Stomach (tissue), 9 donors: ENCODE results near the gene ABCB1. TPM values are rescaled to one million over a fixed set of nuclear protein-coding genes. Genes with fewer than 3 reads are reported as not detected.

Experiments used
- DNase-seq, 2 donors: peaks; one replicate each; pipeline versions ENCODE4 v3.0.0 to v3.0.0-alpha.2; 2013 to 2019
- H3K27ac ChIP-seq, 5 donors: fragments of 200-600 bp in 4 of 5; sonication (generic) in 4 of 5; one replicate each; pipeline ENCODE4 v1.5.1; 2013 to 2019; ENCODE audit warnings: mild to moderate bottlenecking in 1 of 5, moderate library complexity in 1 of 5
- H3K27me3 ChIP-seq, 3 donors: fragments of 200-600 bp; sonication (generic); one replicate each; pipeline ENCODE4 v1.5.1; 2017 to 2019; ENCODE audit warnings: mixed run types in 1 of 3
- H3K36me3 ChIP-seq, 4 donors: fragments of 200-600 bp; sonication (generic); 1 replicate in 3 of 4; 2 replicates in 1 of 4; pipeline ENCODE4 v1.5.1; 2016 to 2019
- H3K4me1 ChIP-seq, 4 donors: fragments of 200-600 bp; sonication (generic); one replicate each; pipeline ENCODE4 v1.5.1; 2016 to 2019
- H3K4me3 ChIP-seq, 4 donors: fragments of 200-600 bp; sonication (generic) in 3 of 4; one replicate each; pipeline ENCODE4 v1.5.1; 2016 to 2019; ENCODE audit warnings: mild to moderate bottlenecking in 1 of 4
- H3K9me3 ChIP-seq, 4 donors: fragments of 200-600 bp; sonication (generic); one replicate each; pipeline ENCODE4 v1.5.1; 2016 to 2019
- CTCF ChIP-seq, 7 experiments: fragments of 450-650 bp in 4 of 7; fragments of 200-600 bp in 3 of 7; sonication (generic) in 3 of 7; IDR thresholded peaks; one replicate each; pipeline ENCODE4 v1.5.1; 2016 to 2019; ENCODE audit warnings: antibody characterized with exemption in 7 of 7, control low read depth in 2 of 7, mild to moderate bottlenecking in 1 of 7
- EP300 ChIP-seq: sonication (generic); formaldehyde crosslinking; IDR thresholded peaks from one replicate; pipeline ENCODE4 v1.6.1; 2017; ENCODE audit warnings: antibody characterized with exemption
- POLR2A ChIP-seq, 4 donors: fragments of 450-650 bp; IDR thresholded peaks; one replicate each; pipeline ENCODE4 v1.6.1; 2016; ENCODE audit warnings: antibody characterized with exemption in 4 of 4, control low read depth in 2 of 4, mild to moderate bottlenecking in 1 of 4, moderate library complexity in 1 of 4
- POLR2AphosphoS5 ChIP-seq, 3 donors: sonication (generic); formaldehyde crosslinking; IDR thresholded peaks; one replicate each; pipeline ENCODE4 v1.6.1; 2016; ENCODE audit warnings: antibody characterized with exemption in 3 of 3
- WGBS, 5 donors: extraction: QIAGEN DNeasy Blood & Tissue Kit in 3 of 5; methylation state at CpG; one replicate each; pipeline versions ENCODE4 v1.1.5 to v1.1.7; 2013 to 2018; 5-methylcytosine and 5-hydroxymethylcytosine counted together
- intact Hi-C: fragments of 100-400 bp; cut with DNase I; formaldehyde crosslinking; loops from one replicate; pipeline ENCODE4 v1.15.1; 2023; ENCODE audit warnings: low total_unique reads
- polyA plus RNA-seq, 3 donors: library from polyadenylated mRNA; stranded (reverse); fragments of 200-250 nt; gene quantifications; one replicate each; pipeline ENCODE4 v1.2.3, GENCODE V29; 2013
- total RNA-seq, 5 donors: library from RNA; depleted of rRNA; stranded (reverse); fragments of >200 nt; gene quantifications; one replicate each; pipeline versions ENCODE4 v1.1.0 to v1.2.3, GENCODE V29; 2014 to 2016
- donor health status: healthy with polysubstance abuse.
- donor health status: Bipolar disorder and iron deficiency.
- donor health status: healthy.

The ABCB1 gene
- total and polyA plus RNA-seq, 8 donors, result 0.45 to 10.6 (median 1.7) TPM; not detected in 1

GRCh38 chr7:87541648-87542047 lies 59.0 kb downstream of the ABCB1 start:
- H3K4me3 ChIP-seq, result no peak overlapping the region
- intact Hi-C loops, result no loop called here
- TF ChIP-seq POLR2AphosphoS5 (IDR thresholded peaks at IDR 0.05) (no peak), EP300 (no peak), CTCF (IDR thresholded peaks at IDR 0.05) (no peak), POLR2A (IDR thresholded peaks at IDR 0.05) (no peak)
- H3K27me3 ChIP-seq, result no peaks in the 10 kb centered on the region
- WGBS, 5 donors, result 85 to 100% (median 91%) methylated on average over 1 of the region's 1 CpG
- H3K27ac ChIP-seq, result no peak overlapping the region
- H3K4me1 ChIP-seq, result no peaks in the 10 kb centered on the region
- H3K9me3 ChIP-seq, result no peaks in the 10 kb centered on the region
- no peak for DNase-seq
- H3K36me3 ChIP-seq, result peaks cover 0 to 4% (median 0%) of the 10 kb centered on the region in 4 donors

- Histone ChIP-seq H3K4me3 (no peak overlapping the region), H3K36me3 (no peaks in the 10 kb centered on the region), H3K9me3 (no peaks in the 10 kb centered on the region), H3K27ac (no peak overlapping the region), H3K4me1 (no peaks in the 10 kb centered on the region), H3K27me3 (no peaks in the 10 kb centered on the region)
- TF ChIP-seq POLR2AphosphoS5 (IDR thresholded peaks at IDR 0.05), result no peak
- TF ChIP-seq CTCF (IDR thresholded peaks at IDR 0.05), result no peak
- no peak for TF ChIP-seq EP300
- no peak for TF ChIP-seq POLR2A (IDR thresholded peaks at IDR 0.05)
- 67 to 77% (median 73%) methylated on average over 1 of the region's 1 CpG for WGBS, 5 donors
- intact Hi-C loops, result no loop called here
- no peak for DNase-seq
These were observed 62.6 kb downstream of the ABCB1 start for GRCh38 chr7:87538052-87538451.

GRCh38 chr7:87534072-87534471 lies 66.6 kb downstream of the ABCB1 start:
- 90 to 97% (median 94%) methylated on average over 2 of the region's 2 CpGs for WGBS, 5 donors
- no peaks in the 10 kb centered on the region for H3K36me3 ChIP-seq
- intact Hi-C loops, result no loop called here

GRCh38 chr7:87530126-87530525 lies 70.6 kb downstream of the ABCB1 start:
- Histone ChIP-seq H3K4me3 (no peak overlapping the region), H3K36me3 (no peaks in the 10 kb centered on the region), H3K27ac (no peak overlapping the region), H3K9me3 (no peaks in the 10 kb centered on the region), H3K4me1 (no peaks in the 10 kb centered on the region), H3K27me3 (no peaks in the 10 kb centered on the region)
- TF ChIP-seq EP300 (no peak), POLR2A (IDR thresholded peaks at IDR 0.05) (no peak), POLR2AphosphoS5 (IDR thresholded peaks at IDR 0.05) (no peak), CTCF (IDR thresholded peaks at IDR 0.05) (no peak)
- no peak for DNase-seq
- intact Hi-C loops, result no loop called here

More at GRCh38 chr7:87534072-87534471, 66.6 kb downstream of the ABCB1 start:
- no peaks in the 10 kb centered on the region for H3K27me3 ChIP-seq
- H3K9me3 ChIP-seq, result no peaks in the 10 kb centered on the region
- no peak for DNase-seq
- TF ChIP-seq EP300 (no peak), POLR2AphosphoS5 (IDR thresholded peaks at IDR 0.05) (no peak), CTCF (IDR thresholded peaks at IDR 0.05) (no peak), POLR2A (IDR thresholded peaks at IDR 0.05) (no peak)
- H3K4me1 ChIP-seq, result no peaks in the 10 kb centered on the region
- H3K27ac ChIP-seq, result no peak overlapping the region
- H3K4me3 ChIP-seq, result no peak overlapping the region
